GM12874 (cell line): ENCODE results near the gene PFKFB2.

Experiments
- TF ChIP-seq, protein P1 (sequence below): IDR thresholded peaks from 2 replicates; pipeline ENCODE4 v1.5.1; 2011; ENCODE audit warnings: low read depth, mild to moderate bottlenecking, control low read depth, low read length, moderate library complexity; ENCODE audit not compliant: insufficient read depth

The PFKFB2 gene

DNA sequence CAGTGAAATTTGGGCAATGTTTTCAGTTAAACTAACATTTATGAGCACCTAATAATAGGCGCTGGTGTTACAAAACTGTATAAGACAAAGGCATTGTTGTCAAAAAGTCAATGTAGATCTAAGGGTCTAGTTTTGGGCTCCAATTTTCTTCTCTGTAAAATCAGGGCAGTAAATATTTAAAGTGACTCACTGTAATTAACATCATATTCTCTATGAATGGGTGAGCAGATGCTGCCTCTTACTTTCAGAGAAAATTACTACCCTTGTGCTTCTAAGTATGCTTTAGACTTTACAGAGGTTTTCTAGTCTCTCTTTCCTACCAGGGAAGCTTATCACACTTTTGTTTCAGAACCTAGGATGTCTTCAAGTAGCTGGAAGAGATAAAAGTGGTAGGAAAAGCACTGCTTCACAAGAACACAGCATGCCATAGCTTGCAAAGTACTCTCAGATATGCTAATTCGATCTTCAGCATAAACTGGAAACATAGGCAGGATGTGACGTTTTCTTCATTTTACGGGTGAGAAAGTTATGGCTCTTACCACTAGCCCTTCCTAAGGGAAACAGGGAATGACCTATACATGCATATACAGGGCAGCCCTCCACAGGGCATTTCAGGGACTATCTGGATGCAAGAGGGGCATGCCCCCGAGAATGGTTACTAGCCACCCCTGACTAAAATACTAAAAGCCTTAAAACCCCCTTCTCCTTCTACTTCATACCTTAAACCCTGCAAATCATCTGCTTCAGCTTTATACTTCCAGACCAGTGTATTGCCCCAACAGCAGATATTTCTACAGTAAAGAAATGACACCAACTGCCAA is 23.2 kb upstream of the PFKFB2 start:
- TF ChIP-seq, protein P1, sequence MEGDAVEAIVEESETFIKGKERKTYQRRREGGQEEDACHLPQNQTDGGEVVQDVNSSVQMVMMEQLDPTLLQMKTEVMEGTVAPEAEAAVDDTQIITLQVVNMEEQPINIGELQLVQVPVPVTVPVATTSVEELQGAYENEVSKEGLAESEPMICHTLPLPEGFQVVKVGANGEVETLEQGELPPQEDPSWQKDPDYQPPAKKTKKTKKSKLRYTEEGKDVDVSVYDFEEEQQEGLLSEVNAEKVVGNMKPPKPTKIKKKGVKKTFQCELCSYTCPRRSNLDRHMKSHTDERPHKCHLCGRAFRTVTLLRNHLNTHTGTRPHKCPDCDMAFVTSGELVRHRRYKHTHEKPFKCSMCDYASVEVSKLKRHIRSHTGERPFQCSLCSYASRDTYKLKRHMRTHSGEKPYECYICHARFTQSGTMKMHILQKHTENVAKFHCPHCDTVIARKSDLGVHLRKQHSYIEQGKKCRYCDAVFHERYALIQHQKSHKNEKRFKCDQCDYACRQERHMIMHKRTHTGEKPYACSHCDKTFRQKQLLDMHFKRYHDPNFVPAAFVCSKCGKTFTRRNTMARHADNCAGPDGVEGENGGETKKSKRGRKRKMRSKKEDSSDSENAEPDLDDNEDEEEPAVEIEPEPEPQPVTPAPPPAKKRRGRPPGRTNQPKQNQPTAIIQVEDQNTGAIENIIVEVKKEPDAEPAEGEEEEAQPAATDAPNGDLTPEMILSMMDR: no peak

DNA sequence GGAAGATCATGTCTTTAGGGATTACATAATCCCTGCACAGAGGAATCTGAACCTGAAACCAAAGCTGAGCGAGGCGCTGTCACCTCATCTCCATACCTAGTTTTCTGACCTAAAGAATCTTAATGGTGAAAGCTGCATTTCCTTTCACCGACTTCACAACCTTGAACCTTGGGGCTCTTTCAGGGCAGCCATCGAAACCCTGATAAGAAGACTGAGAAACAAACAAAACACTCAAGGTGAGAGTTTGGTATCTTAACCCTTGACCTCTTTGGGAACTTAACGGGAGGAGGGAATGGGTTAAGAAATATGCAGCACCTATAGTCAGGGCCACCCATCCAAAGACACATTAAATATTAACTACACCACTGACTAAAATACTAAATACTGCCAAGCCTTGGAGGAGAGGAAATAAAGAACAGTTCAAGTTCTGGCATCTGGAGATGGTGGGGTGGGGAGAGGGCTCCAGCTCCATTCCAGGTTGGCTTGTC is 22.5 kb upstream of the PFKFB2 start:
- TF ChIP-seq, protein P1: no peak

DNA sequence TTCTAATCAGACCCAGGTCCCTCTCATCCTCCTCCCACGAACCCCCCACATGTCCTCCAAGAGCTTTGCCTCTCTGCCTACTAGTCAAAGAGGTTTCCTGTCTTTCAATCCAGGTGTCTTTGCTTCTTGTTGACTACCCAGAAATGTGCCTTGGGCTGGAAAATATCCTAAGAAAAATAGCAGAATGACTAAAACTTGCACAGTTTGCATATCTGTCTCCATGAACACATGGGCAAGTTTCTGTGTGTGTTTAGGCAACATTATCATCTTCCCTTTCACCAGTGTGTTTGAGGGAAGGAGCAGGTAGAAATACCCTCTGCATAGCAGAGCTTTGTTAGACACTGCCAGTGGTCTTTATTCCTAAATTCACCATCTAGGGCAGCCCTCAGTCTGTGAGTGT is 22.1 kb upstream of the PFKFB2 start:
- TF ChIP-seq, protein P1: no peak

DNA sequence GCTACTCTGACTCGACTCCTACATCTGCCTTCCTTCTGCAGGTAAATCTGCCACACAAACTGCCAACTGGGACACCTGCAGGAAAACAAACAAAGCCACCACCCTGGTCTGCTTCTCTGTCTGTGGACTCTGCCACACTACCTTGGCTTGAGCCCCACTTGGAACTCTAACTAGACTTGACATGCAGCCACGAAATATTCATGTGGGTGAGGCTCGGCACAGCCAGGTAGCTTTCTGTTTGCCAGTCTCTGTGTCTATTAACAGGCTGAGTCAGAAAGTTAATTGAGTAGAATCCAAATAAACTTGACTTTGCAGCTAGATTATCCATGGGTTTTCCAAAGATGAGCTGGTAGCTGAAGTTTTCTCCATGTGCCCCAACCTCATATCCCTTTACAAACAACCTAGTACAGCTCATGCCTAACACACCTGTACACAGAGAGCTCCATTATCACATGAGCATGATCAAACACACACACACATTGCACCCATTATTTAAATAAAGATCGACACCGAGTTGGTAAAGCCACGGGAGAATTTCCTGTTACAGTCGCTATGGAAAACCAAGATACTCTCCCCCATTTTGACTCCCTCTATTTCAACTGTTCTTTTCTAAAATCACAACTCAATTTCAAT is 21.3 kb upstream of the PFKFB2 start:
- TF ChIP-seq, protein P1: no peak

DNA sequence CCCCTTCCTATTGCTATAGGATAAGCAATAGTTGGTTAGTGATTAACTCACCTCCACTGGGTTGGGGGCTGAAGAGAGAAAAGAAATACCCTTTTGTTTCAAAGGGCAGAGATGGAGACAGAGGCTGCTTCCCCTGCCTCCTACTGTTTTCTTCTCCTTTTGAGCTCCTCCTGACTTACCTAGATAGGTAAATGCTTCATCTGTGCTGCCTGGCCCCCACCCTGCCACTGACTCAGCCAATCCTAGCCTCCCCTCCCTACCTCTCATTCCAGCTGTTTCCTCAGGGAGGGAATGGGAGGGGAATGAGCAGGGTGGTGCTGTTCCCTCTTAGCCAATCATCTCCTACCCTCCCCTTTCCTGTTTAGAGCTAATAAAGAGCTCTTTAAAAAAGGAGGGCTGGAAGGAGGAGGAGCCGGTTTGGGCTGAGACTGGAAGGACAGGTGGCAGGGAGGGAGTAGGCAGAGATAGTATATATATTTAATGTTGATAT is 20.5 kb upstream of the PFKFB2 start, which contains the start of gene C1orf116:
TSS of gene C1orf116 (minus strand) at position 229 of the 490 bp plus-strand sequence. CDS start 5,158 bp downstream, outside the sequence.
- TF ChIP-seq, protein P1: no peak

DNA sequence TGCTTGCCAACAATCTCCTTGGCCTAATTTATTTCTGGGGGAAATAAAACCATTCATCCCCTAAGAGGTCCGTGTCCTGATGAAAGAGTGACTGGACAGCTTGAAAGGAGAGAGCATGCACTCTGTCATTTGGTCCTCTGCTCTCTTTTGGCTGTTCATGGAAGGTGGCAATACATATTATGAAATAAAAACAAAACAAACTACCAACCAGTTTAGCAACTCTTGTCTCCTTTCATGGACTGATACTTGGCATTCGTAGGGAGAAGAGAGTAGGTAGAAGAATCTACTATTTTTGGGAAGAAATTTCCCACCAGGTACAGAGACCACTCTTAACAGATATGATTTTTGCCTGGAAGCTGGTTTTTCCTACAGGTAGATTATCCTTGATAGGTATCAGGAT is 19.8 kb upstream of the PFKFB2 start:
- TF ChIP-seq, protein P1: no peak

DNA sequence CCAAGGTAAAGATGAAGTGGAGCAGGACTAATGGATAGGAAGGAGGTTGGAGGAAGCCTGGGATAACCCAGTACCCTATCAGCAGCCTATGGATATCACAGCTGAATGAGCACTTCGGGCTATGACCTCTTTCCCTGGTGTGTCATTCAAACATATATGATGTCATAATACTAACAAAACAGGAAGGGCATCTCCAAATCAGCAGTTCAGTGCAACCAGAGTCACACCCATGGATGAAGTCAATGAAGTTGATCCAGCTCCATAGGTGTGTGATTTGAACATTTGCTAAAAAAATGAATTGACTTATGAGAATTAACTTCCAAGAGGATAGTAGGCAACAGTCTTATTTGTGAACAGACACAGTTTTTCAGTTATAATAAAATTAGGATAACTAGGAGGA is 18.9 kb upstream of the PFKFB2 start:
- TF ChIP-seq, protein P1: no peak
